NB4 (cell line): Measurements from ENCODE around the gene ZNF248.

Source experiments
- DNase-seq: peaks from one replicate; pipeline ENCODE4 v3.0.0; 2010; ENCODE audit warnings: low read depth
- H3K4me3 ChIP-seq: one replicate; pipeline ENCODE4 v1.5.1; 2011; ENCODE audit warnings: mild to moderate bottlenecking, low read depth, low read length, moderate library complexity
- CTCF ChIP-seq: IDR thresholded peaks from one replicate; pipeline ENCODE4 v1.5.1; 2012; ENCODE audit warnings: low read depth, low read length
- MAX ChIP-seq: IDR thresholded peaks from 2 replicates; pipeline ENCODE4 v1.6.1; 2011; ENCODE audit warnings: low read depth, low read length
- MYC ChIP-seq: IDR thresholded peaks from 2 replicates; pipeline ENCODE4 v1.6.1; 2011; ENCODE audit warnings: low read depth, low read length
- POLR2A ChIP-seq: IDR thresholded peaks from 2 replicates; pipeline ENCODE4 v1.6.1; 2011; ENCODE audit warnings: mild to moderate bottlenecking; ENCODE audit not compliant: insufficient read length; ENCODE audit errors: extremely low read depth

The ZNF248 gene

GRCh38 chr10:37777056-37777455, 80.4 kb downstream of the ZNF248 start:
- TF ChIP-seq CTCF (no peak), MAX (0 out of 2 replicates have a peak, but pooled peaks have one; percentile 30), MYC (no peak), POLR2A (no peak)

GRCh38 chr10:37775612-37776011, 81.8 kb downstream of the ZNF248 start:
- TF ChIP-seq POLR2A: no peak
- TF ChIP-seq MAX: no peak
- TF ChIP-seq CTCF: no peak
- TF ChIP-seq MYC: no peak

More at GRCh38 chr10:37777056-37777455, 80.4 kb downstream of the ZNF248 start:
- peak; percentile 86 for DNase-seq
- H3K4me3 ChIP-seq: no peak overlapping the region

GRCh38 chr10:37774351-37774750, 83.1 kb downstream of the ZNF248 start:
- TF ChIP-seq POLR2A: no peak
- no peak for TF ChIP-seq MYC
- no peak for TF ChIP-seq CTCF
- no peak for TF ChIP-seq MAX
- no peak overlapping the region for H3K4me3 ChIP-seq
- DNase-seq: no peak

More at GRCh38 chr10:37775612-37776011, 81.8 kb downstream of the ZNF248 start:
- DNase-seq: no peak
- no peak overlapping the region for H3K4me3 ChIP-seq

GRCh38 chr10:37765216-37765615, 92.2 kb downstream of the ZNF248 start:
- TF ChIP-seq MAX (no peak), CTCF (no peak), POLR2A (no peak), MYC (no peak)
- DNase-seq: no peak
- no peak overlapping the region for H3K4me3 ChIP-seq

- no peak for DNase-seq
- H3K4me3 ChIP-seq: no peak overlapping the region
- TF ChIP-seq CTCF (no peak), MAX (no peak), MYC (no peak), POLR2A (no peak)
These were observed 94.3 kb downstream of the ZNF248 start for GRCh38 chr10:37763132-37763531.

GRCh38 chr10:37762287-37762686, 95.1 kb downstream of the ZNF248 start:
- H3K4me3 ChIP-seq: no peak overlapping the region
- TF ChIP-seq CTCF (no peak), POLR2A (no peak), MYC (no peak), MAX (no peak)
- DNase-seq: no peak
